Lower leg skin (tissue), 3 donors: ENCODE results near the gene UBXN4.

ENCODE experiments used
- POLR2A ChIP-seq, 2 donors: fragments of 450-650 bp; IDR thresholded peaks; one replicate each; pipeline ENCODE4 v1.6.1; 2016 to 2017; ENCODE audit warnings: antibody characterized with exemption in 2 of 2, mild to moderate bottlenecking in 1 of 2, moderate library complexity in 1 of 2
- TF ChIP-seq, protein P1 (sequence below), 3 donors: fragments of 450-650 bp; IDR thresholded peaks; one replicate each; pipeline ENCODE4 v1.5.1; 2016; ENCODE audit warnings: antibody characterized with exemption in 3 of 3, mild to moderate bottlenecking in 3 of 3, moderate library complexity in 2 of 3

DNA sequence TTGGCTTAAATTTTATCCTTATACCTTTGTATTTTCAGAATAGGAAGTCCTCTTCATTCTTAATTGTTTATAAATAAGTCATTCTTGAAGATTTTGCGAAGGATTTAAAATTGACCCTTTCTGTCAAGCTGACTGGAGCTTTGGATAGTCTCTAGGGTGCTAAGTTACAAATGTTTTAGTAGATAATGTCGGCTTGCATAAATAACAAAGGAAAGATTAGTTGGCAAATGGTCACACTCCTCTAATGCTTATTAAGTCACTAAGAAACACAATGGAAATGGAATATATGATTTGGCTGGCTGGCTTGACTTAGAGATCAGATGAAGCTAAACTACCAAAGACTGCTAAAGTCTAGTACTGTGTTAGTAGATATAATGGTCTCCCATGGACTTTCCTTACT lies 40.6 kb downstream of the UBXN4 start:
- TF ChIP-seq, protein P1, sequence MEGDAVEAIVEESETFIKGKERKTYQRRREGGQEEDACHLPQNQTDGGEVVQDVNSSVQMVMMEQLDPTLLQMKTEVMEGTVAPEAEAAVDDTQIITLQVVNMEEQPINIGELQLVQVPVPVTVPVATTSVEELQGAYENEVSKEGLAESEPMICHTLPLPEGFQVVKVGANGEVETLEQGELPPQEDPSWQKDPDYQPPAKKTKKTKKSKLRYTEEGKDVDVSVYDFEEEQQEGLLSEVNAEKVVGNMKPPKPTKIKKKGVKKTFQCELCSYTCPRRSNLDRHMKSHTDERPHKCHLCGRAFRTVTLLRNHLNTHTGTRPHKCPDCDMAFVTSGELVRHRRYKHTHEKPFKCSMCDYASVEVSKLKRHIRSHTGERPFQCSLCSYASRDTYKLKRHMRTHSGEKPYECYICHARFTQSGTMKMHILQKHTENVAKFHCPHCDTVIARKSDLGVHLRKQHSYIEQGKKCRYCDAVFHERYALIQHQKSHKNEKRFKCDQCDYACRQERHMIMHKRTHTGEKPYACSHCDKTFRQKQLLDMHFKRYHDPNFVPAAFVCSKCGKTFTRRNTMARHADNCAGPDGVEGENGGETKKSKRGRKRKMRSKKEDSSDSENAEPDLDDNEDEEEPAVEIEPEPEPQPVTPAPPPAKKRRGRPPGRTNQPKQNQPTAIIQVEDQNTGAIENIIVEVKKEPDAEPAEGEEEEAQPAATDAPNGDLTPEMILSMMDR (IDR thresholded peaks at IDR 0.05) = no peak
- no peak for TF ChIP-seq POLR2A (IDR thresholded peaks at IDR 0.05)
